NCI-H1417 treated with DMSO at 0.1 percent for 48 hours (cell line): Measurements from ENCODE around the gene KIF5C.

Experiments
- DNase-seq: peaks from one replicate; lab custom pipeline; 2025; lab: John Stamatoyannopoulos, UW

Gene KIF5C

DNA sequence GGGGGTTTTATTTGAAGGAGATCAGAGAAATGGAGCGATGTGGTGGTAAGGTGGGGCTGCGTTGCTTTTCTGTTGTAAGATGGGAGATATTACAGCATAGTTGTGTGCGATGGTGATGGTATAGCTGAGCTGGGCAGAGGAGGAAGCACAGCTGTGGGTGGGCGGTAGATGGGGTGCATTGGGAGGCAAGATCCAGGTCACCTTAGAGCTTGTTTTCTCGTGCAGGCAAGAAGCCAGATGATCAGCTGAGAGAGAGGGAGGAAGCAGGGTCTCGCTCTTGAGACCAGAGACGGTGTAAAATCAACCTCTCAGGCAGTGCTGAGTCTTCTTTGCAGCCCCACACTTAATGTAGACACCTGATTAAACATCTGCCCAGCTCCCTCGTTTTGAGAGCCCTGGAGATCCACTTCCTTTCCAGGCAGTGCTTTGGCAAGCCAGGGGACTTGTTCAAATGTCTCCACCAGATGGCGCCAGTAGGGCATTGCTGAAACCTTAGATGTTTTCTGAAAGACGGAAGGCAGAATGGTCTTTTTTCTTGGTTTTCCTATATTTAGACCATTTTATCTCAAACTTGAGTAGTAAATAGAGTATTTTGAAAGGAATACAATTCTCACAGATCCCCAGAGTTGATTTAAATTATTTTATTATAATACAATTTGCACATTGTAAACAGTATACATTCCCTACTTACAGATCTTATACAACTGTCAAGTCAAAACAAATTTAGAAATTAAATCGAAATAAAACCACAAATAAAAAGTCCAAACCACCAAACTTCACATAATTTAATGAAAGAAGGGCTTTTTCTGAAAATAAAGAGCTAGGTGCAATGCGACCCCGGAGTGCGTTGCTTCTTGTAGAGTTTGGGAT lies 142.3 kb downstream of the KIF5C start:
- peak; percentile 11 for DNase-seq

DNA sequence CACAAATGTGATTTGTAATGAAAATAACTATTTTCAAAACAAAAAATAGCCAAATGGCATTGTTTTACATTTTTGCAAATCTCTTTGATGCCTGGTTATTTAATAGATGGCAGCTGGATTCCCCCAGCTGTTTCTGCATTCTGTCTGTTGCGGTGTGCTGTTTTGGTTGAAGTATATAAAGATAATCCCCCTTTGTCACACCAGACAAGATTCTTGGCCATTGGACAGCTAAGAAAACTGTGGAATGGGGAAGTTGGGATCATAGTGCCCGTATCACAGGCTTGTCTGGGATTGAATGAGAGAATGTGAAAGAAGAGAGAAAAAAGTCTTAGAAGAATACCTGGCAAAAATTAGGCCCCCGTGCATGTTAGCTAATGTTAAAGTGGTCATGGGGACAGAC lies 144.0 kb downstream of the KIF5C start:
- DNase-seq, result no peak

DNA sequence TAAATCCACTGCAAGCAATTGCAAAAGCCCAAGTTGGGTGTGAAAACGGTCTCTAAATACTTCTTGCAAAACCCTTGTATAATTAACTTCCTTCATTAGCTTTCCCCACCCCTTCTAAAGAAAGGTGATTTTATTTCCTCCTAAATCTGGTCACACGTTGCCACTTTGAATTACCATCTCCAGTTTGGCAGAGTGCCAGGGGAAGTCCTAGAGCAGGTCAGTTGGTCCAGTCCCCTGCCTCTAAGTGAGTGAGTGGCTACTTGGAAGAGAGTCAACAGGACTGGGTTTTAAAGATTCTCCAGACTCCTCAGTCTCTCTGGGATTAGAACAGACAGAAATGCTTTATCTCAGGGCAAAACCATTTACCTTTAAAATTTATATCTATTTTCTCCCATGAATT lies 144.7 kb downstream of the KIF5C start:
- no peak for DNase-seq

DNA sequence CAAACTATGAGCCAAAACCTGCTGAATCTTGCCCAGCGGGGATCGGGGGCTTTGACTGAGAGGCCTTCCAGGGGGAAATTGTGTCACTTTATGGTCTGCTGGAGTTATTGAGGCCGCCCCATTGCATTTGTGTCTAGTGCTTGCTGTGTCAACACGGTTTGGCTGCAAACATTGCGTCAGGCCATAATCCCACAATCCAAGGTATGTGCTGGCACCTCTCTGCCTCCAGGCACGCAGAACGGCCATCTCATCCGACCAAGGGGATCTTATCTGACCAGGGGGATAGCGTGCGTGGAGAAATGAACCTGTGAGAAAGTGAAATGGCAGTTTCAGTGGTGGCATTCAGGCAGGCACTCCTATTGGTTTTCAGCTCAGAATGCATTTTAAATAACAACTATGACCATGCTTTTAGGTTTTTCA lies 145.4 kb downstream of the KIF5C start:
- DNase-seq, result no peak

DNA sequence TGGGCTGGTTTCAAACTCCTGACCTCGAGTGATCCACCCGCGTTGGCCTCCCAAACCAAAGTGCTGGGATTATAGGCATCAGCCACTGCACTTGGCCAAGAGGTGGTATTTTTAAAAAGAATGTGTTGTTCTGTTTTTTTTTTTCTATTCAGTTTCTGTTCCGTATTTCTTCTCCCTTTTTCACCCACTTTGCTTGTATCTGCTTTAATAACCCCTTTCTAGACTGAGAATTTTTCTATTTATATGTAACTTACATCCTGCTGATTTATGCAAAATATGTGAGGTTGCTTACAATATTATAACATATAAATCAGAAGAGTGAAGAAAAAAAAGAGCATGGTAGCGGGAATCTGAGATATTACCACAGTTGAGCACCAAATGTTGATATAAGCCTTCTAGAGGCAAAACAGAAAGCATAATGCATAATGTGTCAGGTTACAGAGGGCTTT lies 146.3 kb downstream of the KIF5C start:
- no peak for DNase-seq

DNA sequence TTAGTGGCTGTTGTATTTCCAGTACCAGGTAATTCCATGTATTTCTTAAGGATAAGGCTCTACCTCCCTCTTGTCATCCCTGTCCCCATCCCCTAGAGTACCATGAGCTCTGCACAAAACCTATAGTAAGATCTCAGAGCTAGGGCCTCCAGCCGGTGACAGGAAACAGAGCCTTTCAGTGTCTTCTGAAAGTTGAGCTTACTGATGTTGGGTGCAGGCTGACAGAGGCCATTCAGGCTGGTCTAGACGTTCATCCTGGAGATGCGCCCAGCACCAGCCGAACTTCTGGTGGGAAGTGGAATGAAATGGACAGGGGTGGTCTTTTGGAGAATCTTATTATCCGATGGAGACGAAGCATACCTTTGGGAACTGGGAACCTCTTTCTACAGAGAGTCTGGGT lies 146.7 kb downstream of the KIF5C start:
- DNase-seq, result no peak

DNA sequence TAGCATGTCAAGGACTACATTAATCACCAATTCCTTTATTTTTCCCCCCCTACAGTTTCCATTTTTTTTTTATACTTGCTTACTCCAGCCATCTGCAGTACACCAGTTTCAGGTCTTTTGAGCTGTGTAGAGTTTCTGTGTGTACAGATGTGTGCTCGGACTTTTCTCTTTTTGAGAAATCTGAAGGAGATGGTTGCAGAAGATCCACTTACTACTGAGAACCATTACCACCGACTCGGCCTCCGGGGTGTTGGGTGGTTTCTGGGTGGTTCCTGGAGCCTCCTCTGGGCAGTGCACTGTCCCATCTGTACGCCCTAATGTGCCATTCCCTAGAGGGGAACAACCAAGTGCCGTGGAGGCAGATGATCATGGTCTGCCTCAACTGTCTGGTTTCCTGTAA lies 148.1 kb downstream of the KIF5C start:
- no peak for DNase-seq

DNA sequence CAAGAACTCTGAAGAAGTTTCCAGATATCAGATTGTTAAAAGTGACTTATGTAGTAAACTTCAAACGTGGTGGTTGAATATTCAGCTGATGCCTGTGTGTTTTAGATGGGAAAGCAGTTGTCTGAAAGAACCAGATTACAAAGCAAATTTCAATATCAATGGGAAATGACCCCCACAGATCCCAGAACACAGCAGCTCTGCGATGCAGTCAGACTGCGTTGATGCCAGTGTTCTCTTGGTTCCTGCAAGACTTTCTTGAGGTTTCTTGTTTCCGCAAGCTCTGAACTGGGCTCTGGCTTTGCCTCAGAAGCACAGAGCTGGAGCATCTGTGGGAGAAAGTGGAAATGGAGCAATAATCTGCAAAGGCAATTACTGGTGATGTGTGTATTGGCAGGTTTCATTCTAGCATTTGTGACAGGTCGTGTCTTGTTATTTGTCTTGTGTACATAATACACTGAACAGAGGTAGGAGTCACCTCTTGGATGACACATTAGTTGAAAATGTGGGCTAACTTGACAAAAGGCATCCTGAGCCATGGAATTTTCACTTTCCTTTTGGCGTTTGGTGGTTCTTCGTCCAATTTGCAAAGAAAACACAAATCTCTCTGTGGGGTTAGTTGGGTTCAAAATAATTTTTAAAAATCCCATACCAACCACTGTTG lies 152.7 kb downstream of the KIF5C start:
- no peak for DNase-seq

DNA sequence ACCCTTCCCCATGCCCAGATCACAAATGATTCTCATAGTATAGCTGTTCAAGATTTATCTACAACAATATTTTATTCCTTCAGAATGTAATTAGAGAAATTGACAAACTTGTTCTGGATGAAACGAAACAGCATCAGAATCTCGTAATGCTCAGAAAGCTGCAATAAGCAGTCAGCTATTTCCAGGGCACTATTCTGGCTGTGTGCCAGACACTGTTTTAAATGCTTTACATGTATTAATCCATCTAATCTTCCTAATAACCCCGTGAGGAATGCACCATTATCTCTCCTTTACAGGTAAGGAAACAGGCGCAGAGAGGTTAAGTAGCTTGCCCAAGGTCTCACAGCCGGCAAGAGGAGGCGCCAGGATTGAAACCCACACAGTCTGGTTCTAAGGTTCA lies 153.3 kb downstream of the KIF5C start:
- no peak for DNase-seq

DNA sequence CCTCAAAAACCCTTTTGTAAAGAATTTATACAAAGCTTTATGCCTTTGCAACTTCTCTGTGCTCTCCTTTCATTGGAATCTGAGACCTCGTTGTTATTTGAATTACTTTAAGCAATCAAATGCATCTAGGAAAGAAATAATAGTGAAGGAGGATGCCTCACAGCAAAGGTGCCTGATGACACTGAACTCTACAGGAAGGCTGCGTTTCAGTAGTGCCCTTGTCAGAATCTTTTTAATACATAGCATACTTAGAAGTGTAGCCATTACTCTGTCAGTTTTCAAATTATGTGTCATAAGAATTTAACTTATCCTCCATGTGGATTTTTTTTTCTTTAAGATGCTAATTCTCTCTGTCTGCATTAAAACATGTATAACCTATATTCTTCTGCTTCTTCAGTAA lies 153.9 kb downstream of the KIF5C start:
- no peak for DNase-seq

DNA sequence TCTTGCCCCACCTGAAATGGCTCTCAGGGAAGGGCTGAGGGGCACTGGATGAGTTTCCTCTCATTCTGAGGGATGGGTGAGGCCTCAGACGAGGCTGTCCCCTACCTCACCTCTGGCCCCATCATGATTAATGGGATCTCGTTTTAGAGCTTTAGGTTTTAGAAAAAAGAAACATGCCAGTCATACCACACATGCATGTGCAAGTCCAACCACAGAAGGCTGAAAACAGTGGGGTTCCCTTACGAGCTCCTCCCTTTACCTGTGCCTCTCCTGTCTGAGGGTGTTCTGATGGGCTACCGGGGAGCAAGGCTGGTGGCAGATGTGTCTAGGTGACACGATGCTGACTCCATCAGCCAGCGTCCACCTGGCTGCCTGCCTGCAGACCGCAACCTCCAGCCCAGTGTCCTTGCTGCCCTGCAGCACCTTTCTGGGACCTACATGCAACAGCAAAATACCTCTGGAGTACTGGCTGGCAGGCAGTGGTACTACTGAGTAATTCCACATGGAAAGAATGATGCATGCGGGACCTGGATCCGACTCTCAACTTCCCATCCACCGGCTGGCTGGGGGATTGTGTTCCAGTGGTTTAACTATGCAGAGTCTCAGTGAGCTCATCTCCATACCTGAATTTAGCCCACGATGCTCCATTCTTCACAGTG lies 154.4 kb downstream of the KIF5C start:
- no peak for DNase-seq

DNA sequence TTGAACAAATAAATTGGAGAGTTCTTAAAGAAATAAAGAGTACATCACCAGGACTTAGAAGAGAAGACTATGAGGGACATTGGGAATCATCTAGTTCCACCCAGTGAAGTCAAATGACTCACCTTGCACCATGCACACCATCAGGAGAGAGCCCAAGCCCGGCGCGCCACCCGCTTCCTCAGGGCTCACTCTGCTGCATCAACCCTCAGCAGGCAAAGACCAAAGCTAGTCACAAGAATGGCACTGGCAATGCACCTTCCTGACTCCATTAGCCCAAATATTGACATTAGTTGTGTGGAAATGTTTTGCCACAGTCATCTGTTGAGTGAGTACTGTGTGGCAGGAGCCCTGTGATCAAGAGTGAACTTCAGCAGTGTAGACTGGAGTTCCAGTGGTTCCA lies 156.4 kb downstream of the KIF5C start:
- no peak for DNase-seq

DNA sequence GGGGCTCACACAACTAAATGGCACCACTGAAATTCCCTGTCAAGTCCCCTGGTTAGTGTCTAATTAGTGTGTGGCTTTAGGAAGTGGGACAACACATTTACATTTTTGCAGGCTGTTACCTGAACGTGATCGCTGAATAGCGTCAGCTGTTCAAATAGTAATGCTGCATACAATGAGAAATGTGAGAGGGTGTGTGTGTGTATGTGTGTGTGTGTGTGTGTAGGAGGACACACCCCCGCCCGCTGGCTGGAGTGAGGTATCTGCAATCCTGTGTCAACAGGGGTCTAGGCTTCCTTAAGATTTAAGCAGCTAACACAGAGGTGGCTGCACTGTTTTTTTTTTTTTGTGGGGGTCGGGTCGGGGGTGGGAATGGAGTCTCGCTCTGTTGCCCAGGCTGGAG lies 158.7 kb downstream of the KIF5C start:
- DNase-seq, result peak; percentile 11

DNA sequence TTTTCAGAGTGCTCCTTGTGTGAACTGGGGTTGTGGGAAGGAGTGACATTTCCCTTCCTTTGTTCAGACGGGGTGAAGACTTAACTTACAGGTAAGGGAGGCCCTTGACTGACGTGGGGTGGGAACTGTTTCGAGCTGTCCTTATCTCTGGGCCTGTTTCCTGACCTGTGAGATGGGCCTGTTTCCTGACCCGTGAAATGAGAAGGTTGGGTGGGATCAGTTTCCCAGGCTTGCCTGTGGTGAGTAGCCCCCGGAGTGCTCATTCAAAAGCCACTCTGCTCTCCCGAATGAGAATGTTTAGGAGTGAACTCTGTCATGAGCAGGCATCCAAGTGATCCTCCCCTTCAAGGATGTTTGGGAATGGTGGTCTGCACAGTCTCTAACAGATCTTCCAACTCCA lies 159.4 kb downstream of the KIF5C start:
- DNase-seq, result no peak

DNA sequence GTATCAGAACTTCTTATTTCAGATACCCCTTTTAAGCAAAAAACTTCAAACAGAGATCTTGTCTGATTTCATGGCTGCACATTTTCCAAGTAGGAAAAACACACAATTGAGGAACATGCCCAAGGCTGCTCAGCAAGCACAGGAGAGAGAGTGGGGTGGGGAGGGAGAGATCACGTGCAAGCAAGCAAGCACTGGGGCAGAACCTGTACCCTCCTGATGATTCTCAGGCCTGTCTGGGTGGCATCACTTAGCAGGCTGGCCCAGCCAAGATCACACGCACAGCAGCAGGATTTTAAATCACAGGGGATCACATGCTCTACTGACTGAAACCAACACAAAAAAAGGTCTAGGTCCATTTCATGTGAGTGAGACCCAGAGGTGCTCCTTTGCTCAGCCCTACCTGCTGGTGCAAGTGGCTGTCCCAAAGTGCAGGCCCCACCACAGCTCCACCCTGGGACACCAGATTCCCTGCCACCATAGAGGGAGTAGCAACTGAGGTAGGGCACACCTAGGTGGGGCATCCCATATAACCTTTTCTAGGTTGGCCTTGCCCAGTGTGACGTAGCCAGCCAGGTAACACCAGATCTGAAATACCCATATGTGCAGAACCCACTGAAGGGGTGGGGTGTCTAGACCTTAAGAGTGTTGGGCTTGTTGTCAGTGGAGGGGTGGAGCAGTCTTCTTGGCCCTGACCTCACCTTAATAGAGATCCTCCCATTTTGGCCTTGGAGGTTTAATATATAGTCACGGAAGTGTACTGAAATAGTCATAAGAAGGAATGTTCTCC lies 161.7 kb downstream of the KIF5C start:
- DNase-seq, result no peak

DNA sequence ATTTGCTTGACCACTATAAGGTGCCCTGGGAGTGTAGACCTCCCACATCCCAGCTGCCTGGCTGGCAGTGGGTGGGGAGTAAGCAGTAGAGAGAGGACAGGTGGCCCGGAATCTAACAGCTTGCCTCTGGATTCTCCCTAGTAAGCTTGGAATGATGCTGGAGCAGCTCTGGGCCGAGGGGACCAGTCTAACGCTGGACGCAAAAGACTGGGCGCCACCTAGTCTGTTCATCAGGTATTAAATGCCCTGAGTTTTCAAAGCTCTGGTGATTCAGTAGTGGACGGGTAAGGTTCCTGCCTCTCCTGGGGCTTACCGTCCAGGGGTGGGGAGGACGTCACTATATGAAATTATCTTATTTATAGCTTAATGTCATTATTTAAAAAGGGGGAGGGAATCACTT lies 162.8 kb downstream of the KIF5C start:
- no peak for DNase-seq

DNA sequence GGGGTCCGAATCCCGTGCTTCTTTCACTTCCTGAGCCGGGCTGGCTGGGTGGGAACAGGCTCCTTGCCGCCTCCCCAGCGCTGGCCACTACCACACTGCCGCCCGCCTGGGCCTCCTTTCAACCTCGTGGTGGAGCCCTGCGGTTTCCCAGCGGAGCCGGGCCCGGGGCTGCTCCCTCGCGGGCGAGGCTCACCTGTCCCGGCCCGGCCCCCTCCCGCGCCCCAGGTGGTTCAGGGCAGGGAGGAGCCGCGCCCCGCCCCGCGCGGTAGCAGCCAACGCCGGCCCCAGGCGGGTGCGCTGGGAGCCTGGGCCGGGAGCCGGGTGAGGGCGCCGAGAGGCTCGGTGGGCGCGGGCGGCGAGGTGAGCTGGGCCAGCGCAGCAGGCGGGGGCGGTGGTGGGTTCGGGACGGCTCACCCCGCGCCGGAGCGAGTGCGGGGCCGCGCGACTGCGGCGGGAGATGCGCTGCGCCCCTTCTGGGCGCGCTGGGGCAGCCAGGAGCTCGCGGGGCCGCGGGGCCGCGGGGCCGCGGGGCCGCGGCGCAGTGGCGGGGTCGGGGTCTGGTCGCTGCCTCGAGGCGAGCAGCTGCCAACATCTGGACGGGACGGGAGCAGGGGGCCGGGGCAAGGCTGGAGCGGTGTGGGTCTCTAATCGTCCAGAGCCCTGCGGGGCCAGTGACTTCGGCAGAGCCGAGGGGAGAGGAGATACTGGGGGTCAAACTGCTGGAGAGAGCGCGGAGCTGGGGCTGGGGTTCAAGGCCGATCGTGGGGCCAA lies 163.6 kb downstream of the KIF5C start, which contains the start of gene LYPD6B:
Gene LYPD6B (plus strand): TSS at position 258 of the 771 bp plus-strand sequence. CDS start 92,250 bp downstream, outside the sequence.
- no peak for DNase-seq

DNA sequence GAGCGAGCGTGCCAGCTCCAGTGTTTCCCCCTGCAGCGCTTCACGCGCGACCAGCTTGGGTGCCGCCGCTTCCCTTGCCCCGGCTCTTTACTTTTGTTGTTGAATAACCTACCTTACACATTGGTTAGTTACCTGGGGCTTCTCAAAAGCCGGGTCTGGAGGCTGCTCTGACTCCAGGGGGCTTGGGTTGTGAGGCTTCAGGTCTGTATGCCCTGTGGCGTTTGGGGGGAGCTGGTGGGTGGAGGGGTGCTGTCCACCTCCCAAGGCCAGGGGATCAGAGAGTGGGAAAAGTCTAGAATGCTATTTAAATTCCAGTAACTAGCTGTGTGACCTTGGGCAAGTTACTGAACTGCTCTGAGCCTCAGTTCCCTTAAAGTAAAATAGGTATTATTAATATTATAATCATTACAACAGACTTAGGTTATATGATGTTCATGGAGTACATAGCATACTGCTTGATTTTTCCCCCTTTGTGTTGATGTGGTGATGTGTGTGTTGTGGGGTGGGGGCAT lies 164.2 kb downstream of the KIF5C start:
- DNase-seq, result no peak

DNA sequence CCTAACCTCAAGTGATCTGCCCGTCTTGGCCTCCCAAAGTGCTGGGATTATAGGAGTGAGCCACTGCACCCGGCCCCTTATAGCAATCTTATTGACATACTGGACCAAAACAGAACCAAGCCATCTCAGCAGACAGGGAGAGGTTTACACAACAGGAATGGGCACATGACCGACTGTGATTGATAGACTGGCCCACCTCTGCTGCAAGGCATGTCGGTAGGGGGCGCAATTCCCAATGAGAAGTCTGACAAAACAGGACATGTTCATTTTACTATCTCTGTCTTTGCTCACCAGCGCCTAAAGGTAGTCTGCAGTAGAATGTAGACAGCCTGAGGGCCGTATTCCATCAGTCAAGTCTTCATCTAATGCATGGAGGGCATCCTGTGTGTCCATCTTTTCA lies 165.4 kb downstream of the KIF5C start:
- no peak for DNase-seq

DNA sequence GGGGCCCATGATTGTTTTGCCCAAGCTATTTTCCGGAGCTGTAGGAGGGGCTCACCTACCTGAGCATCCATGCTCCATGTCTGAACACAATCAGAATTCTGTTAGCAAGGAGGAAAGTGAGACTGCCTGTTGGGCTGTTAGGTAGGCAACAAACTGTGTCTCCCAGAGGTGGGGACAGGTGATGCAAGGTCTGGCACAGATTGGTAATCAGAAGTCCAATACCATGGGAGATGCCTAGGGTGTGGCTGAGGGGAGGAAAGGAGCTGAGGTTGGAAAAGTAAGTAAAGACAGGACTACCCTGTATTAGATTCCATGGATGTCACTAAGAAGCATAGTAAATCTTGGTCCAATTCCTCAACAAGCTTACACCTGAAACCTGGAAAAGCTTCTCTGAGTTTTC lies 166.5 kb downstream of the KIF5C start:
- DNase-seq, result no peak

DNA sequence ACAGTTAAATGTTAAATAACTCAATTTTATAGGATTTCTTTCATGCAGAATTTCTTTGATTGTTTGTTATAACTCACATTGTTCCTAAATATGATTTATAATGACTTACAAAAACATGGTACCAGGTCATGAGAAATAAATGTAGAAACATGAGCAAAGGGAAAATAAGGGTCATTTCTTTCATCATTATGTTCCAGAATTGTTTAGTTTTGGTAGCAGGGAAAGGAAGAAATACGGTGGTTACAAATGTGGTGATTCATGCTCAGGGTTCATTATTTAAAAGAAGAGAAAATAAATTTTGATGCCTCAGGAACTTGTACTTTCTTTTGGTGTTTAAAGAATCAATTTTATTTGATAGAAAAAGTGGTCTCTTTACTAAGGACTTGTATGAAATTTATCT lies 167.9 kb downstream of the KIF5C start:
- DNase-seq, result no peak
